CD4-positive, alpha-beta T cell treated with Interleukin-4 for 4 hours (primary cell): ENCODE measurements around the gene DPP6.
A peak's percentile ranks its signal among the peaks of the same experiment; 100 is the strongest.
"Not testable (repeated sequence)": the region's sequence is repeated elsewhere in the genome, so short reads cannot be mapped to it uniquely, and the experiment has no call there.

Source experiments
- DNase-seq: peaks from one replicate; pipeline ENCODE4 v3.0.0-alpha.2; 2020

DPP6 gene

GRCh38 chr7:154919344-154920225 lies 867.4 kb downstream of the DPP6 start:
- DNase-seq, result no peak

- DNase-seq, result not testable (repeated sequence)
Measured at GRCh38 chr7:154922472-154922871, 870.3 kb downstream of the DPP6 start.

- DNase-seq, result peak; percentile 84
Measured at GRCh38 chr7:154927624-154928125, 875.5 kb downstream of the DPP6 start.

GRCh38 chr7:154928136-154929005 lies 876.2 kb downstream of the DPP6 start:
- DNase-seq, result peak; percentile 97

- no peak for DNase-seq
Measured at GRCh38 chr7:154929006-154929726, 877.0 kb downstream of the DPP6 start.

GRCh38 chr7:154931906-154932305 lies 879.7 kb downstream of the DPP6 start:
- no peak for DNase-seq

GRCh38 chr7:154934353-154934952 lies 882.3 kb downstream of the DPP6 start:
- DNase-seq, result not testable (repeated sequence)

GRCh38 chr7:154937837-154938236 lies 885.6 kb downstream of the DPP6 start:
- no peak for DNase-seq

GRCh38 chr7:154942691-154943090 lies 890.5 kb downstream of the DPP6 start:
- DNase-seq, result no peak
